SK-N-SH (cell line): ENCODE measurements around the gene GRM2. TPM values are rescaled to one million over a fixed set of nuclear protein-coding genes. Genes with fewer than 3 reads are reported as not detected.

Experiments
- CTCF ChIA-PET: fragments of 300-600, 350-600 bp; formaldehyde crosslinking; extraction: SDS; loops from one replicate; lab custom pipeline; 2021; lab: Yijun Ruan, JAX
- POLR2A ChIA-PET: fragments of 350-600 bp; sonication (Branson Sonifier 250); formaldehyde crosslinking; extraction: SDS; loops from one replicate; lab custom pipeline; 2020; ENCODE audit warnings: antibody characterized with exemption, inconsistent platforms; lab: Yijun Ruan, JAX
- DNase-seq: peaks from one replicate; pipeline ENCODE4 v3.0.0; 2012
- H2AFZ ChIP-seq: fragments of 200-600 bp; sonication (generic); 2 replicates; pipeline ENCODE4 v1.8.1; 2016; ENCODE audit warnings: antibody characterized with exemption, mild to moderate bottlenecking, low read depth
- H3F3A ChIP-seq: fragments of 200-600 bp; sonication (generic); replicated peaks from 2 replicates; pipeline ENCODE3; 2016; ENCODE audit warnings: antibody characterized with exemption, mild to moderate bottlenecking; ENCODE audit not compliant: insufficient read depth
- H3K27ac ChIP-seq, 2 experiments: fragments of 200-500 bp in 1 of 2; fragments of 200-600 bp in 1 of 2; sonication (Bioruptor generic) in 1 of 2; sonication (generic), shearing (Covaris generic) in 1 of 2; 2 replicates each; pipeline versions ENCODE4 v1.5.1 to v1.6.1; 2014 to 2016; ENCODE audit warnings: low read depth in 2 of 2, inconsistent platforms in 1 of 2, low read length in 1 of 2, mild to moderate bottlenecking in 1 of 2, mixed read lengths in 1 of 2
- H3K27me3 ChIP-seq: fragments of 200-600 bp; sonication (generic), shearing (Covaris generic); 2 replicates; pipeline ENCODE4 v1.6.1; 2016; ENCODE audit warnings: mixed run types; ENCODE audit not compliant: insufficient read depth
- H3K36me3 ChIP-seq, 2 experiments: fragments of 200-500 bp in 1 of 2; fragments of 200-600 bp in 1 of 2; sonication (Bioruptor generic) in 1 of 2; sonication (generic) in 1 of 2; replicated peaks in 1 of 2; 2 replicates each; pipeline versions ENCODE3 to v1.5.1; 2014 to 2016; ENCODE audit warnings: low read length in 1 of 2, mild to moderate bottlenecking in 1 of 2; ENCODE audit not compliant: insufficient read depth in 2 of 2, control insufficient read depth in 1 of 2
- H3K4me1 ChIP-seq, 2 experiments: fragments of 200-500 bp in 1 of 2; fragments of 200-600 bp in 1 of 2; sonication (Bioruptor generic) in 1 of 2; sonication (generic), shearing (Covaris generic) in 1 of 2; 2 replicates each; pipeline versions ENCODE4 v1.5.1 to v1.6.1; 2014 to 2016; ENCODE audit warnings: low read depth in 1 of 2, low read length in 1 of 2, mixed run types in 1 of 2; ENCODE audit not compliant: insufficient read depth in 2 of 2, control insufficient read depth in 1 of 2
- H3K4me2 ChIP-seq: fragments of 200-600 bp; sonication (generic), shearing (Covaris generic); 2 replicates; pipeline ENCODE4 v1.6.1; 2017; ENCODE audit warnings: mixed run types
- H3K4me3 ChIP-seq, 2 experiments: fragments of 200-500 bp in 1 of 2; fragments of 200-600 bp in 1 of 2; sonication (Bioruptor generic) in 1 of 2; sonication (generic), shearing (Covaris generic) in 1 of 2; 2 replicates each; pipeline versions ENCODE4 v1.5.1 to v1.8.1; 2014 to 2016; ENCODE audit warnings: low read depth in 2 of 2, inconsistent platforms in 1 of 2, low read length in 1 of 2, mild to moderate bottlenecking in 1 of 2, mixed read lengths in 1 of 2, moderate library complexity in 1 of 2
- H3K79me2 ChIP-seq: fragments of 200-600 bp; sonication (generic); 2 replicates; pipeline ENCODE4 v1.8.1; 2017; ENCODE audit warnings: mild to moderate bottlenecking; ENCODE audit not compliant: insufficient read depth
- H3K9ac ChIP-seq: fragments of 200-600 bp; sonication (generic); 2 replicates; pipeline ENCODE4 v1.6.1; 2017; ENCODE audit warnings: mixed run types
- H3K9me2 ChIP-seq: fragments of 200-600 bp; sonication (generic); 2 replicates; pipeline ENCODE4 v1.6.1; 2017; ENCODE audit warnings: mixed run types
- H3K9me3 ChIP-seq: fragments of 200-600 bp; sonication (generic); 2 replicates; pipeline ENCODE4 v1.6.1; 2017; ENCODE audit warnings: mixed run types, mild to moderate bottlenecking, moderate library complexity
- H4K20me1 ChIP-seq: fragments of 200-600 bp; sonication (generic); 2 replicates; pipeline ENCODE4 v1.6.1; 2017; ENCODE audit warnings: mild to moderate bottlenecking, mixed run types; ENCODE audit not compliant: insufficient read depth
- CHD2 ChIP-seq: fragments of 150-350 bp; IDR thresholded peaks from 2 replicates; pipeline ENCODE4 v1.6.1; 2018; ENCODE audit warnings: low read length; ENCODE audit not compliant: partially characterized antibody
- CTCF ChIP-seq: fragments of 200-600 bp; sonication (generic); IDR thresholded peaks from 2 replicates; pipeline ENCODE4 v1.6.1; 2017; ENCODE audit warnings: antibody characterized with exemption, mild to moderate bottlenecking, moderate library complexity
- FOSL2 ChIP-seq: IDR thresholded peaks from 2 replicates; pipeline ENCODE4 v1.4.0; 2012; ENCODE audit warnings: low read depth, mild to moderate bottlenecking, moderate library complexity, borderline replicate concordance
- MAX ChIP-seq: IDR thresholded peaks from 2 replicates; pipeline ENCODE4 v1.4.0; 2012; ENCODE audit warnings: low read depth
- MXI1 ChIP-seq: IDR thresholded peaks from 2 replicates; pipeline ENCODE4 v1.6.1; 2012; ENCODE audit warnings: mild to moderate bottlenecking, low read depth, low read length, improper control_type of control experiment
- RAD21 ChIP-seq: IDR thresholded peaks from 2 replicates; pipeline ENCODE4 v1.6.1; 2012; ENCODE audit warnings: mild to moderate bottlenecking, low read length
- RCOR1 ChIP-seq: fragments of 150-350 bp; IDR thresholded peaks from 2 replicates; pipeline ENCODE4 v1.6.1; 2017; ENCODE audit warnings: antibody characterized with exemption, low read length
- RXRA ChIP-seq: IDR thresholded peaks from 2 replicates; pipeline ENCODE4 v1.4.0; 2012; ENCODE audit warnings: low read depth, mild to moderate bottlenecking, borderline replicate concordance
- SMC3 ChIP-seq: IDR thresholded peaks from 2 replicates; pipeline ENCODE4 v1.6.1; 2012; ENCODE audit warnings: low read depth, low read length, improper control_type of control experiment
- TEAD4 ChIP-seq: IDR thresholded peaks from 2 replicates; pipeline ENCODE4 v1.4.0; 2012; ENCODE audit warnings: mild to moderate bottlenecking, borderline replicate concordance; ENCODE audit not compliant: insufficient read depth
- USF1 ChIP-seq: IDR thresholded peaks from 2 replicates; pipeline ENCODE4 v1.4.0; 2012; ENCODE audit warnings: low read depth, borderline replicate concordance
- WGBS: methylation state at CpG from one replicate; pipeline ENCODE4 v1.1.6; 2017; ENCODE audit warnings: low lambda C conversion rate; 5-methylcytosine and 5-hydroxymethylcytosine counted together
- polyA plus RNA-seq, 3 experiments: library from polyadenylated mRNA; depleted of rRNA; stranded (reverse); fragments of >200 nt; gene quantifications; 2 replicates each; pipeline ENCODE4 v1.2.3, GENCODE V29; 2012

Gene GRM2
- polyA plus RNA-seq, 1 of the 3 experiments (the other 2 are of a cell fraction): 0.15 TPM

GRCh38 chr3:51669241-51670052 is 37.4 kb upstream of the GRM2 start:
- WGBS: 34% methylated on average over 5 of the region's 9 CpGs
- peaks cover 13% of the 10 kb centered on the region for H3F3A ChIP-seq
- H3K27ac ChIP-seq: peak overlapping the region in 1 of 2 experiments; percentile 47; a peak in 2 of 4 replicates
- CTCF ChIA-PET: interaction anchor here (0.6 to 10.3 kb wide), 54 partner anchors 8 to 1059 kb away, joined by 3 to 209 read pairs (median 4); partner anchors contain the start of genes DCAF1, GRM2 and RAD54L2
- no peaks in the 10 kb centered on the region for H3K9me3 ChIP-seq
- H2AFZ ChIP-seq: no peak overlapping the region
- POLR2A ChIA-PET: interaction anchor here (0.7 to 3.1 kb wide), 3 partner anchors 130 to 279 kb away, joined by 3 to 29 read pairs (median 4); partner anchors contain the start of genes DCAF1 and RBM15B
- TF ChIP-seq RXRA: no peak
- TF ChIP-seq MAX: peak; percentile 72
- TF ChIP-seq CHD2: peak; percentile 41
- peak; percentile 80; the same call in 1 of the 2 replicates for TF ChIP-seq MXI1
- TF ChIP-seq SMC3: peak; percentile 90
- TF ChIP-seq FOSL2: no peak
- TF ChIP-seq USF1: no peak
- TF ChIP-seq RCOR1: peak; percentile 47; the same call in 1 of the 2 replicates
- peak; percentile 95 for TF ChIP-seq CTCF
- TF ChIP-seq TEAD4: no peak
- peak; percentile 83 for TF ChIP-seq RAD21
- H3K4me3 ChIP-seq: no peak overlapping the region; a peak in 1 of 4 replicates
- H4K20me1 ChIP-seq: peaks cover 8% of the 10 kb centered on the region; the same call in 1 of the 2 replicates
- DNase-seq: peak; percentile 81
- H3K79me2 ChIP-seq: peaks cover 23% of the 10 kb centered on the region
- no peaks in the 10 kb centered on the region for H3K27me3 ChIP-seq
- no peak overlapping the region for H3K4me2 ChIP-seq
- H3K9me2 ChIP-seq: no peaks in the 10 kb centered on the region
- peaks cover 10 to 22% of the 10 kb centered on the region in 2 experiments; a peak in 3 of 4 replicates for H3K4me1 ChIP-seq
- no peak overlapping the region for H3K9ac ChIP-seq
- H3K36me3 ChIP-seq: peaks cover 0 to 12% of the 10 kb centered on the region in 2 experiments
